Activated gamma-delta T cell treated with Interleukin-2 at 50 U/mL for 16 hours (primary cell): ENCODE results near the gene PYGB.
"Not testable (repeated sequence)": the region's sequence is repeated elsewhere in the genome, so short reads cannot be mapped to it uniquely, and the experiment has no call there.

Experiments
- DNase-seq: peaks from one replicate; pipeline ENCODE4 v3.0.0-alpha.2; 2020

Gene PYGB

GRCh38 chr20:25249198-25249931, 1.5 kb downstream of the PYGB start:
- no peak for DNase-seq

GRCh38 chr20:25250508-25250907, 2.6 kb downstream of the PYGB start:
- no peak for DNase-seq

GRCh38 chr20:25251019-25251418, 3.1 kb downstream of the PYGB start:
- no peak for DNase-seq

- no peak for DNase-seq
Observed at GRCh38 chr20:25251558-25251957, 3.7 kb downstream of the PYGB start.

GRCh38 chr20:25252230-25252651, 4.4 kb downstream of the PYGB start:
- no peak for DNase-seq

GRCh38 chr20:25252686-25253421, 5.0 kb downstream of the PYGB start:
- DNase-seq, result no peak

GRCh38 chr20:25253606-25254275, 5.9 kb downstream of the PYGB start:
- no peak for DNase-seq

GRCh38 chr20:25254571-25254970, 6.7 kb downstream of the PYGB start:
- DNase-seq, result no peak

GRCh38 chr20:25254986-25255680, 7.2 kb downstream of the PYGB start:
- no peak for DNase-seq

- no peak for DNase-seq
Observed at GRCh38 chr20:25256226-25256859, 8.5 kb downstream of the PYGB start.

GRCh38 chr20:25257130-25257529, 9.2 kb downstream of the PYGB start:
- no peak for DNase-seq

- no peak for DNase-seq
Observed at GRCh38 chr20:25257756-25258475, 10.0 kb downstream of the PYGB start.

- DNase-seq, result no peak
Observed at GRCh38 chr20:25258476-25258805, 10.6 kb downstream of the PYGB start.

- no peak for DNase-seq
Observed at GRCh38 chr20:25258828-25259227, 10.9 kb downstream of the PYGB start.

GRCh38 chr20:25259358-25259757, 11.5 kb downstream of the PYGB start:
- DNase-seq, result no peak

GRCh38 chr20:25259788-25260254, 11.9 kb downstream of the PYGB start:
- DNase-seq, result no peak

- not testable (repeated sequence) for DNase-seq
Observed at GRCh38 chr20:25260770-25261437, 13.0 kb downstream of the PYGB start.

GRCh38 chr20:25269057-25269832, 21.4 kb downstream of the PYGB start:
- no peak for DNase-seq

GRCh38 chr20:25269833-25270170, 21.9 kb downstream of the PYGB start:
- no peak for DNase-seq

- peak; percentile 3 for DNase-seq
Observed at GRCh38 chr20:25270829-25271251, 23.0 kb downstream of the PYGB start.
